Small intestine (tissue), 7 donors: ENCODE results near the gene MAML1. TPM values are rescaled to one million over a fixed set of nuclear protein-coding genes. Genes with fewer than 3 reads are reported as not detected.

ENCODE experiments used
- DNase-seq, 2 donors: peaks; one replicate each; pipeline versions ENCODE4 v3.0.0 to v3.0.0-alpha.2; 2013
- FAIRE-seq: peaks from 2 replicates; lab custom pipeline; 2012; peaks lifted over from hg19 to GRCh38; lab: Jason Lieb, UNC
- H3K27ac ChIP-seq, 3 donors: one replicate each; pipeline ENCODE4 v1.5.1; 2013; ENCODE audit warnings: low read length in 2 of 3, mild to moderate bottlenecking in 2 of 3, control low read depth in 1 of 3, inconsistent platforms in 1 of 3, low read depth in 1 of 3, moderate library complexity in 1 of 3
- H3K27me3 ChIP-seq, 3 donors: one replicate each; pipeline ENCODE4 v1.6.1; 2013; ENCODE audit warnings: low read length in 3 of 3, inconsistent platforms in 1 of 3; ENCODE audit not compliant: control insufficient read depth in 3 of 3, insufficient read depth in 3 of 3
- H3K36me3 ChIP-seq, 3 donors: one replicate each; pipeline ENCODE4 v1.6.1; 2013; ENCODE audit warnings: low read length in 3 of 3, inconsistent platforms in 1 of 3, low read depth in 1 of 3, mild to moderate bottlenecking in 1 of 3, moderate library complexity in 1 of 3; ENCODE audit not compliant: control insufficient read depth in 3 of 3, insufficient read depth in 2 of 3
- H3K4me1 ChIP-seq, 3 donors: one replicate each; pipeline ENCODE4 v1.6.1; 2013; ENCODE audit warnings: low read length in 2 of 3, inconsistent platforms in 1 of 3, low read depth in 1 of 3, mild to moderate bottlenecking in 1 of 3, moderate library complexity in 1 of 3; ENCODE audit not compliant: control insufficient read depth in 3 of 3, insufficient read depth in 2 of 3
- H3K4me3 ChIP-seq, 3 donors: one replicate each; pipeline ENCODE4 v1.5.1; 2013; ENCODE audit warnings: low read length in 3 of 3, control low read depth in 1 of 3, inconsistent platforms in 1 of 3, low read depth in 1 of 3, mild to moderate bottlenecking in 1 of 3, moderate library complexity in 1 of 3
- H3K9me3 ChIP-seq, 2 donors: one replicate each; pipeline ENCODE4 v1.6.1; 2013; ENCODE audit warnings: low read depth in 1 of 2, low read length in 1 of 2; ENCODE audit not compliant: control insufficient read depth in 2 of 2, insufficient read depth in 1 of 2
- WGBS, 3 donors: extraction: QIAGEN DNeasy Blood & Tissue Kit; methylation state at CpG; one replicate each; pipeline ENCODE4 v1.1.7; 2013; 5-methylcytosine and 5-hydroxymethylcytosine counted together
- polyA plus RNA-seq, 4 donors: library from polyadenylated mRNA; stranded (reverse) in 3 of 4; unstranded in 1 of 4; fragments of 200-250 nt in 3 of 4; fragments of 120-200 nt in 1 of 4; gene quantifications; one replicate each; pipeline versions ENCODE4 v1.2.1 to v1.2.3, GENCODE V29; 2013
- donor health status: healthy with polysubstance abuse.
- donor health status: control.
- donor health status: control.
- donor health status: Bipolar disorder and iron deficiency.
- donor health status: healthy.

The MAML1 gene
- polyA plus RNA-seq, 4 donors: 6.2 to 28.8 (median 10.9) TPM

- Histone ChIP-seq H3K9me3 (no peaks in the 10 kb centered on the region), H3K36me3 (peaks cover 11 to 70% (median 19%) of the 10 kb centered on the region in 3 donors), H3K4me1 (peaks cover 0 to 37% (median 7%) of the 10 kb centered on the region in 3 donors), H3K27ac (peak overlapping the region in 2 of 3 donors; percentile 36 to 88), H3K27me3 (no peaks in the 10 kb centered on the region), H3K4me3 (peak overlapping the region in 1 of 3 donors; percentile 99)
- FAIRE-seq (no peak), DNase-seq (peak in 1 of 2 donors; percentile 69)
- WGBS, 3 donors: 24 to 65% (median 55%) methylated on average over 11 of the region's 11 CpGs
Observed at GRCh38 chr5:179802950-179803562, 70.4 kb downstream of the MAML1 start.

- 34 to 54% (median 41%) methylated on average over 17 to 18 of the region's 18 CpGs for WGBS, 3 donors
- Histone ChIP-seq H3K9me3 (no peaks in the 10 kb centered on the region), H3K4me1 (peaks cover 0 to 39% (median 7%) of the 10 kb centered on the region in 3 donors), H3K4me3 (peak overlapping the region in 1 of 3 donors; percentile 99), H3K27me3 (no peaks in the 10 kb centered on the region), H3K36me3 (peaks cover 11 to 61% (median 17%) of the 10 kb centered on the region in 3 donors), H3K27ac (peak overlapping the region; percentile 82 to 100 (median 94))
- peak in 1 of 2 donors; percentile 36 for DNase-seq
- FAIRE-seq: no peak
Observed at GRCh38 chr5:179803651-179804554, 71.3 kb downstream of the MAML1 start.

GRCh38 chr5:179804555-179804947 is 71.9 kb downstream of the MAML1 start:
- Histone ChIP-seq H3K4me3 (peak overlapping the region in 2 of 3 donors; percentile 57 to 99), H3K27ac (peak overlapping the region; percentile 82 to 100 (median 94)), H3K4me1 (peaks cover 0 to 39% (median 7%) of the 10 kb centered on the region in 3 donors)

GRCh38 chr5:179805070-179805528 is 72.5 kb downstream of the MAML1 start:
- DNase-seq: peak; percentile 74 to 98
- peak overlapping the region; percentile 57 to 99 (median 89) for H3K4me3 ChIP-seq
- WGBS, 3 donors: 8 to 48% (median 24%) methylated on average over 9 of the region's 9 CpGs
- peaks cover 5 to 49% (median 9%) of the 10 kb centered on the region in 3 donors for H3K36me3 ChIP-seq
- no peaks in the 10 kb centered on the region for H3K27me3 ChIP-seq
- H3K27ac ChIP-seq: peak overlapping the region; percentile 82 to 100 (median 94)
- FAIRE-seq: no peak
- H3K4me1 ChIP-seq: peaks cover 0 to 39% (median 7%) of the 10 kb centered on the region in 3 donors
- no peaks in the 10 kb centered on the region for H3K9me3 ChIP-seq

More at GRCh38 chr5:179804555-179804947, 71.9 kb downstream of the MAML1 start:
- WGBS, 3 donors: 45 to 69% (median 48%) methylated on average over 8 of the region's 8 CpGs
- DNase-seq (no peak), FAIRE-seq (no peak)
- Histone ChIP-seq H3K36me3 (peaks cover 9 to 55% (median 12%) of the 10 kb centered on the region in 3 donors), H3K27me3 (no peaks in the 10 kb centered on the region), H3K9me3 (no peaks in the 10 kb centered on the region)

- Histone ChIP-seq H3K27ac (peak overlapping the region; percentile 82 to 100 (median 94)), H3K4me1 (peaks cover 0 to 39% (median 7%) of the 10 kb centered on the region in 3 donors), H3K27me3 (no peaks in the 10 kb centered on the region), H3K36me3 (peaks cover 3 to 43% (median 9%) of the 10 kb centered on the region in 3 donors), H3K9me3 (peaks cover 0 to under 1% of the 10 kb centered on the region in 2 donors), H3K4me3 (peak overlapping the region; percentile 57 to 99 (median 89))
- FAIRE-seq (no peak), DNase-seq (peak; percentile 38 to 81)
- WGBS, 3 donors: 7 to 11% (median 7%) methylated on average over 13 to 65 of the region's 65 CpGs
Observed at GRCh38 chr5:179805529-179806249, 73.1 kb downstream of the MAML1 start.

- Histone ChIP-seq H3K9me3 (peaks cover 0 to 7% of the 10 kb centered on the region in 2 donors), H3K27me3 (no peaks in the 10 kb centered on the region), H3K4me1 (peaks cover 0 to 39% (median 7%) of the 10 kb centered on the region in 3 donors), H3K36me3 (peaks cover 0 to 36% (median 2%) of the 10 kb centered on the region in 3 donors), H3K27ac (peak within 1 kb of the TSS; percentile 94 to 100 (median 94)), H3K4me3 (peak within 1 kb of the TSS; percentile 57 to 99 (median 89))
- DNase-seq (peak; percentile 88 to 93), FAIRE-seq (no peak)
- WGBS, 3 donors: 0 to 1% (median 1%) methylated on average over 22 to 108 of the region's 108 CpGs
Observed at GRCh38 chr5:179806250-179807048, 73.8 kb downstream of the MAML1 start, which contains the start of gene MGAT4B. MGAT4B (minus strand) TSS chr5:179806866; CDS start chr5:179806583, 283 bp downstream.

- 94 to 95% (median 95%) methylated on average over 27 of the region's 27 CpGs for WGBS, 3 donors
- Histone ChIP-seq H3K36me3 (peaks cover 0 to 31% (median 0%) of the 10 kb centered on the region in 3 donors), H3K4me3 (no peak overlapping the region), H3K4me1 (peaks cover 0 to 8% (median 0%) of the 10 kb centered on the region in 3 donors), H3K27me3 (no peaks in the 10 kb centered on the region), H3K27ac (no peak overlapping the region), H3K9me3 (peaks cover 0 to 7% of the 10 kb centered on the region in 2 donors)
- DNase-seq: no peak
- FAIRE-seq: no peak
Observed at GRCh38 chr5:179812135-179812825, 79.7 kb downstream of the MAML1 start.
